ENCODE results near the gene TSNAXIP1.
A peak's percentile ranks its signal among the peaks of the same experiment; 100 is the strongest.

Gene TSNAXIP1

GRCh38 chr16:67872131-67872630 lies 65.5 kb downstream of the TSNAXIP1 start:
- TF ChIP-seq, protein P1, sequence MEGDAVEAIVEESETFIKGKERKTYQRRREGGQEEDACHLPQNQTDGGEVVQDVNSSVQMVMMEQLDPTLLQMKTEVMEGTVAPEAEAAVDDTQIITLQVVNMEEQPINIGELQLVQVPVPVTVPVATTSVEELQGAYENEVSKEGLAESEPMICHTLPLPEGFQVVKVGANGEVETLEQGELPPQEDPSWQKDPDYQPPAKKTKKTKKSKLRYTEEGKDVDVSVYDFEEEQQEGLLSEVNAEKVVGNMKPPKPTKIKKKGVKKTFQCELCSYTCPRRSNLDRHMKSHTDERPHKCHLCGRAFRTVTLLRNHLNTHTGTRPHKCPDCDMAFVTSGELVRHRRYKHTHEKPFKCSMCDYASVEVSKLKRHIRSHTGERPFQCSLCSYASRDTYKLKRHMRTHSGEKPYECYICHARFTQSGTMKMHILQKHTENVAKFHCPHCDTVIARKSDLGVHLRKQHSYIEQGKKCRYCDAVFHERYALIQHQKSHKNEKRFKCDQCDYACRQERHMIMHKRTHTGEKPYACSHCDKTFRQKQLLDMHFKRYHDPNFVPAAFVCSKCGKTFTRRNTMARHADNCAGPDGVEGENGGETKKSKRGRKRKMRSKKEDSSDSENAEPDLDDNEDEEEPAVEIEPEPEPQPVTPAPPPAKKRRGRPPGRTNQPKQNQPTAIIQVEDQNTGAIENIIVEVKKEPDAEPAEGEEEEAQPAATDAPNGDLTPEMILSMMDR (IDR thresholded peaks at IDR 0.05; ENCODE audit: borderline replicate concordance, control extremely low read depth, extremely low read depth, insufficient read depth, missing control alignments) = no peak
- DNase-seq (ENCODE audit: low spot score) = no peak
- in situ Hi-C loops (cut with MboI; ENCODE audit: low sequenced_read_pairs, unreplicated experiment) = no loop called here

DNA sequence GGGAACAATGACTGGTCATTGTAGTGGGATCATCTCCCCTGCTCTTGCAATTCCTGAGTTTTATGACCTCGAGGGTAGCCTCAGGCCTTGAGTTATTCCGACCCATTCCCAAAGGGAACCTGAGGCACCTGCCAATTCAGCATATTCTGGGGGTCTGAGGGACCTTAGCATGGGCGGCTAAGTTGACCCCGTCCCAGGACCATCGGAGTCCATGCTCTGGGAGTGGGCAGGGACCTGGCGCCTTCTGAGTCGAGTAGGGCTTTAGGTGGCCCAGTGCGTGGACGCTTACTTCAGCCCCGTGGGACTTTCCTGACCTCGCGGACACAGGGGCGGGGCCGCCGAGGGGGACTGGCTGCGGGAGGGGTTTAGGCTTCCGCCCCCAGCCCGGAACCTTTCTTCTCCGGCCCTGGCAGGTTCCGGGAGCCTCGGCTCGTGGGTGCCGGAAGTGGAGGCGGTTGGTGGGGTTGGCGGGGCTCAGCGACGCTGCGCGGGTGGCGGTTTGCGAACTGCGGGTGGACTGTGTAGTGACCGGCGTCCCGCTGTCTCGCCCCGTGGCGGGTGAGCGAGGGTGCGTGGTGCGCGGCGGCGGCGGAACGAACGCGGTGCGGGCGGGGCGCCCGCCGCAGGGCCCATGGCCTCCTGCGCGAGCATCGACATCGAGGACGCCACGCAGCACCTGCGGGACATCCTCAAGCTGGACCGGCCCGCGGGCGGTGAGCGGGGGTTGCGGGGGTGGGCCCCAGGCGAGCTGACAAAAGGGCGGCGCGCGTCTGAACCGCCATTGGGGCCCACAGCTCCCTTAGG lies 66.1 kb downstream of the TSNAXIP1 start, which contains the start of gene EDC4:
Gene EDC4 (plus strand): TSS at position 422 of the 804 bp plus-strand sequence. CDS start 210 bp downstream, at position 632.
- in situ Hi-C loops (cut with MboI; ENCODE audit: low sequenced_read_pairs, unreplicated experiment) = no loop called here
- peak; percentile 97 for DNase-seq (ENCODE audit: low spot score)
- TF ChIP-seq, protein P1 (IDR thresholded peaks at IDR 0.05; ENCODE audit: borderline replicate concordance, control extremely low read depth, extremely low read depth, insufficient read depth, missing control alignments) = no peak

DNA sequence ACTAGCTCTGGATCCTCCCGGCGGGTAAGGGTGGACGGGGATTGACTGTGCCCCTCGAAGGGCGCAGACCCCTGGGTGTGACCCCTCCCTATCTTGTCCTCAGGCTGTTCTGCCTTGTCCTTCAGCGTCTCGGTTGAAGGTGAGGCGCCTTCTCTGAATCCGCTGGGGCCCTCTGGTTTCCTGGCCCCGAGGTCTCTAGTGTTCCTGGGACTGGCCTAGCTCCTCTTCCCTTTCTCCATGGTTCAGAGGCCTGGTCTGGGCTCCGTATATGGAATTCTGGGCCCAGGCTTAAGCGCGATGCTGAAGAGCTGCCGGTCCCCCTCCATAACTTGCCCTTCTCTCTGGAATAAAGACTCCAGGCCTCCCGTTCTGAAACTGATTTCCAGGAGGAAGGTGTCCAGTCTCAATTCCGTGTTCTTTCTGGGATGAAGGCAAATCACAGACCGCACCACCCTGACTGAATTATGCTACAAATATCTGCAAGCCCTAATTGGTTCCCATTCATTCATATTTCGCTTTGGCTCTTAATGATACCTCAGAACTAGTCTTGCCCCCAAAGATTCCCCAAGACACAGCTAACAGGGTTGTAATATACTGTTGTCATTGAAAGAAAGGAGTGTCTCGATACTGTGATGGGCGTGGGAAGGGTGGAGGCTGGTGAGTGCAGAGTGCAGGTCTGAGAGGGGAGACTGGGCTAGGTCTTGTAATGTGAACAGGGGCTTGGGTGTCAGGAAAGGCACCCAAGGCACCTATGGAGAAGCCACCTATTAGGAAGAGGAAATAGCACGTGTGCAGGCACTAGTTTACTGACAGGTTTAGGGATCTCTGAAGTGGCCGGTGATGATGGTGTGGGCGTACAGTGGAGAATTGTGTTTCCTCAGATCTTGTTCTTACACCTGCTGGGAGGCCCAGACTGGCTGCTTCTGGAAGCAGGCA lies 67.0 kb downstream of the TSNAXIP1 start:
- TF ChIP-seq, protein P1 (IDR thresholded peaks at IDR 0.05; ENCODE audit: borderline replicate concordance, control extremely low read depth, extremely low read depth, insufficient read depth, missing control alignments) = no peak
- in situ Hi-C loops (cut with MboI; ENCODE audit: low sequenced_read_pairs, unreplicated experiment) = no loop called here
- DNase-seq (ENCODE audit: low spot score) = no peak

DNA sequence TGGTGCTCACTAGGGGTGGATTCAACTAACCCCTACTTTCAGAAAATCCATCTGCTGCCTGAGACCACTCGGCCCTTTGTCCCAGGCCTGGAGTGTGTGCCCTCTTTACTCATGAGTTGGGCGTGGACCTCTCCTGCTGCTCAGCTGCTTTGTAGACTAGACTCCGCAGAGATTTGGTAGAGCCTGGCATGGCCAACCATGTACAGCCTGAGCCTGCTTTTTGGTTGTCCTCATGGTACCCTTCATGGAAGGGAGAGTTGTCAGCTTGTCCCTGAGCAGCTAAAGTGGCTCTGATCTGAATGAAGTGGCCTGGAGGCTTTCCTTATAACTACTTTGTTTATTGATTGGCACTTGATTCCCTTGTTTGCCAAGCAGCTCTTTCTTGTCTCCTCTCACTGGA lies 67.7 kb downstream of the TSNAXIP1 start:
- TF ChIP-seq, protein P1 (IDR thresholded peaks at IDR 0.05; ENCODE audit: borderline replicate concordance, control extremely low read depth, extremely low read depth, insufficient read depth, missing control alignments) = no peak
- DNase-seq (ENCODE audit: low spot score) = no peak
- in situ Hi-C loops (cut with MboI; ENCODE audit: low sequenced_read_pairs, unreplicated experiment) = no loop called here

DNA sequence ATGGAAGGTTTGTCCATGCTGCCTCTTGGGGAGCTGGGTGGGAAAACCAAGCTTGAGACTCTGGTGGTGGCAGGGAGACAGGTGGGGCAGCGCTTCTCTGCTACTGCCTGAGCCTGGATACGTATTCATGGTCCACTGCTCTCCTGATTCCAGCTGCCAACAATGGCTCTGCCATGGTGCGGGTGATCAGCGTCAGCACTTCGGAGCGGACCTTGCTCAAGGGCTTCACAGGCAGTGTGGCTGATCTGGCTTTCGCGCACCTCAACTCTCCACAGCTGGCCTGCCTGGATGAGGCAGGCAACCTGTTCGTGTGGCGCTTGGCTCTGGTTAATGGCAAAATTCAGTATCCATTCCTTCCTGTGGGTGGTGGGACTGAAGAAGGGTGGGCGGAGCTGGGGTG lies 70.4 kb downstream of the TSNAXIP1 start:
- in situ Hi-C loops (cut with MboI; ENCODE audit: low sequenced_read_pairs, unreplicated experiment) = no loop called here
- TF ChIP-seq, protein P1 (IDR thresholded peaks at IDR 0.05; ENCODE audit: borderline replicate concordance, control extremely low read depth, extremely low read depth, insufficient read depth, missing control alignments) = no peak
- DNase-seq (ENCODE audit: low spot score) = no peak
